NCI-H1048 (cell line): ENCODE data around the gene SORBS1.

Experiments
- DNase-seq: peaks from one replicate; lab custom pipeline; 2025; lab: John Stamatoyannopoulos, UW

SORBS1 gene

DNA sequence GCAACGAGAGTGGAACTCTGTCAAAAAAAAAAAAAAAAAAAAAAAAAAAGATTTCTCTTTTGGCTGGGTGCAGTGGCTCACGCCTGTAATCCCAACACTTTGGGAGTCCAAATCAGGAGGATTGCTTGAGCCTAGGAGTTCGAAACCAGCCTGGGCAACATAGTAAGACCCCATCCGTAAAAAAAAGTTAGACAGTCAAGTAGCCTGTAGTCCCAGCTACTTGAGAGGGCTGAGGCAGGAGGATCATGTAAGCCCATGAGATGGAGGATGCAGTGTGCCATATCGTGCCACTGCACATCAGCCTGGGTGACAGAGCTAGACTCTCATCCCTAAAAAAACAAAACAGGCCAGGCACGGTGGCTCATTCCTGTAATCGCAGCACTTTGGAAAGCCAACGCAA, 295.6 kb downstream of the SORBS1 start:
- DNase-seq: no peak

DNA sequence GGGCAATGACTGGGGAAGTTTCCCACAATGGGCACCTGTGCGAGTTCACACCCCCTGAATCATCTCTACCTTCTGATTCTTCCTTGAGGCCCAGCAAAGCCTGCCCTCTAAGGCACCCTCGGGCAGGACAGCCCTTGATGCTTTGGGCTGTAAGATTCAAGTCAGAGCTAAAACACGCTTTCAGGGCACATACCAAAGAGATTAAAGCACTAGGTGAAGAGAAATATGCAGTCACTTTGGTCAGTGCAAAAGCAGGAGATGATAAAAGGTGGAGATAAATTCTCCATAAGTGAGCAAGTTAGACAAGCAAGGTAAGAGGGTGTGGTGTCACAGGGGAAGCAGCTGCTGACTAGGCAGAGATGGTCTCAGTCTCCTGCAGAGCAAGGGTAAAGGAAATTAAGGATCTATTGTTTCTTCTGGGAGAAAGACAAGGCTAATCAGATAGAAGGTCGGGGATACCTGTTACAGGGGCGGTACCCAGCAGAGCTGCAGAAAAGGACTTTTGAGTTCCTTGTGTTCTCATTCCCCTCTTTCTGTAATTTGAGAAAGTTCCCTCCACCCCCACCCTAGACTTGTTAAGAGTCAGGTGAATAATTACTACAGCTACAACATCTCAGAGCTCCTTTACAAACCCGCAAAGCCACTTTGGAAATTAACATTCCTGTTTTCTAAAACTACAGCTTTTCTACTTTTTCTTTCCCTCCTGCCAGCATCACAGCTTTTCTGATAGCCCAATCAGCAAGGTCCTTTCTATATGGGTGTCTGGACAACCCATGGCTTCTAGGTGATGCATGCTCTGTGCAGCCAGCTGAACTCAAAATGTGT, 296.7 kb downstream of the SORBS1 start:
- DNase-seq: no peak

DNA sequence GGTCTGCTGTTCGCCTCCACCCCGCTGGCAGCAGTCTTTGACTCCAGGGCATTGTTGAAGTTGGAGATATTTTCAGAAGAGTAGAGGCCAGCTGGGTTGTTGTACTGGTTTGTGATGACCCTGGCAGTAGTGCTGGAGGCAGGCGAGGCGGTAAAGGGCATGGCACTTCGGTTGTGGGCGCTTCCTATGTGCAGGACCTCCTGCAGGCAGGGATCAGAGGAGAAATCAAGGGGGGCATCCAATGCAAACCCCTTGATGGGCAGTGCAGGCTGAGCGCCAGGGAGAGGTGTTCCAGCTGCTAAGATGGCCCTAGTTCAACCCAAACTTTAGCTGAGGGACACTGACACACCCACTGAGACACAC, 297.3 kb downstream of the SORBS1 start:
- no peak for DNase-seq

DNA sequence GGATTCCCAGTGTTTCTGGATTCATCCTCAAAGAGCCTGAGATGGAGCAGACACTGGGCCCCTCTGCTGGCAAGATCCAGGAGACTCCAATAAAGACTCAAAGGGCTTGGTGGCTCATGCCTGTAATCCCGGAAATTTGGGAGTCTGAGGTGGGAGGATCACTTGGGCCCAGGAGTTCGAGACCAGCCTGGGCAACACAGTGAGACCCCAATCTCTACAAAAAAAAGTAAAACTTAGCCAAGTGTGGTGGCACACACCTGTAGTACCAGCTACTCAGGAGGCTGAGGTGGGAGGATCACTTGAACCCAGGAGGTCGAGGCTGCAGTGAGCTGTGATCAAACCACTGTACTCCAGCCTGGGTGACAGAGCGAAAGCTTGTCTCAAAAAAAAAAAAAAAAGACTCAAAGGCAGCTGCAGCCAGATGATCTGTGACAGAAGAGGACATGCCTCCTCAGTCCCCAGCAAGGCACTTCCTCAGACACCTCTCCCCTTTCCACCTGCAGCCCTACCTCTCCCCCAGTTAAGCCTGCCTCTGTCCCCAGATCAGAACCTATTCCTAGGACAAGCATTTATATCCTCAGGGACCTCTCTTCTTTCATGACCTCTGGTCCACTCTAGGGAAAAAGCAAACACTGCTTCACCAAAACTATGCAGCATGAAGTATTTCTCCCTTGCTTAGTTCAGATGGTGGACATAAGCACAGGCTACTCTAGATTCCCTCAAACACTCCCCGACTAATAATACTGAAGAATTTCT, 298.2 kb downstream of the SORBS1 start:
- DNase-seq: no peak

DNA sequence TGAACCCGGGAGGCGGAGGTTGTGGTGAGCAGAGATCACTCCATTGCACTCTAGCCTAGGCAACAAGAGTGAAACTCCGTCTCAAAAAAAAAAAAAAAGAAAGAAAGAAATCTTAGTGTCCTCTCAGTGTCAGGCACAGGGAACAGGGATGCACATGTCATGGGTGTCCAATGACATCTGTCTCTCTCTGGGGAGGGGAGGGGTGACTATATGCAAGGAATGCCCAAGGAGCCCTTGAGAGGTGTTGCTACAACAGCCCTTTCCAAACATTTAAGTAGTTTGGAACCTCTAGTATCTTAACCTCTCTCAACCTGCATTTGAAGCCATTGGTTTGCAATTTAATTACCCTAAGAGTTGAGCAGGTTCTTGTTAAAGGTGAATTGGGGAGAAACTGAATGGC, 299.2 kb downstream of the SORBS1 start:
- no peak for DNase-seq
